Parathyroid adenoma (tissue), 2 donors: ENCODE results near the gene LARGE1.

Source experiments
- H2AFZ ChIP-seq: fragments of 300-600 bp; sonication (generic); one replicate; pipeline ENCODE4 v1.7.0; 2017; ENCODE audit warnings: antibody characterized with exemption, mild to moderate bottlenecking
- H3K27ac ChIP-seq: fragments of 300-600 bp; sonication (generic); one replicate; pipeline ENCODE4 v1.7.0; 2017
- H3K27me3 ChIP-seq: fragments of 300-600 bp; sonication (generic); one replicate; pipeline ENCODE4 v1.7.0; 2017; ENCODE audit warnings: low read length; ENCODE audit not compliant: control insufficient read depth, insufficient read depth
- H3K36me3 ChIP-seq: fragments of 300-600 bp; sonication (generic); one replicate; pipeline ENCODE4 v1.7.0; 2017; ENCODE audit warnings: low read length; ENCODE audit not compliant: control insufficient read depth, insufficient read depth
- H3K4me1 ChIP-seq: fragments of 300-600 bp; sonication (generic); one replicate; pipeline ENCODE4 v1.7.0; 2017; ENCODE audit warnings: control low read depth
- H3K4me2 ChIP-seq: fragments of 300-600 bp; sonication (generic); one replicate; pipeline ENCODE4 v1.7.0; 2017; ENCODE audit warnings: low read length
- H3K4me3 ChIP-seq: fragments of 300-600 bp; sonication (generic); one replicate; pipeline ENCODE4 v1.7.0; 2017; ENCODE audit warnings: low read depth, low read length
- H3K79me2 ChIP-seq: fragments of 300-600 bp; sonication (generic); one replicate; pipeline ENCODE4 v1.7.0; 2017; ENCODE audit warnings: control low read depth
- H3K9ac ChIP-seq: fragments of 300-600 bp; sonication (generic); one replicate; pipeline ENCODE4 v1.7.0; 2017; ENCODE audit warnings: mild to moderate bottlenecking
- H3K9me3 ChIP-seq: fragments of 300-600 bp; sonication (generic); one replicate; pipeline ENCODE4 v1.7.0; 2017; ENCODE audit warnings: low read length; ENCODE audit not compliant: control insufficient read depth
- TF ChIP-seq, protein P1 (sequence below): fragments of 300-600 bp; sonication (generic); IDR thresholded peaks from one replicate; pipeline ENCODE4 v1.7.0; 2017; ENCODE audit warnings: antibody characterized with exemption, mild to moderate bottlenecking
- donor health status: primary hyperparathyroidism.

LARGE1 gene

GRCh38 chr22:33544707-33545106, 375.6 kb downstream of the LARGE1 start:
- Histone ChIP-seq H3K27me3 (no peaks in the 10 kb centered on the region), H3K9ac (no peak overlapping the region), H3K4me2 (no peak overlapping the region), H3K79me2 (no peaks in the 10 kb centered on the region), H2AFZ (no peak overlapping the region), H3K9me3 (no peaks in the 10 kb centered on the region), H3K4me1 (no peaks in the 10 kb centered on the region), H3K27ac (no peak overlapping the region), H3K4me3 (no peak overlapping the region), H3K36me3 (no peaks in the 10 kb centered on the region)
- TF ChIP-seq, protein P1, sequence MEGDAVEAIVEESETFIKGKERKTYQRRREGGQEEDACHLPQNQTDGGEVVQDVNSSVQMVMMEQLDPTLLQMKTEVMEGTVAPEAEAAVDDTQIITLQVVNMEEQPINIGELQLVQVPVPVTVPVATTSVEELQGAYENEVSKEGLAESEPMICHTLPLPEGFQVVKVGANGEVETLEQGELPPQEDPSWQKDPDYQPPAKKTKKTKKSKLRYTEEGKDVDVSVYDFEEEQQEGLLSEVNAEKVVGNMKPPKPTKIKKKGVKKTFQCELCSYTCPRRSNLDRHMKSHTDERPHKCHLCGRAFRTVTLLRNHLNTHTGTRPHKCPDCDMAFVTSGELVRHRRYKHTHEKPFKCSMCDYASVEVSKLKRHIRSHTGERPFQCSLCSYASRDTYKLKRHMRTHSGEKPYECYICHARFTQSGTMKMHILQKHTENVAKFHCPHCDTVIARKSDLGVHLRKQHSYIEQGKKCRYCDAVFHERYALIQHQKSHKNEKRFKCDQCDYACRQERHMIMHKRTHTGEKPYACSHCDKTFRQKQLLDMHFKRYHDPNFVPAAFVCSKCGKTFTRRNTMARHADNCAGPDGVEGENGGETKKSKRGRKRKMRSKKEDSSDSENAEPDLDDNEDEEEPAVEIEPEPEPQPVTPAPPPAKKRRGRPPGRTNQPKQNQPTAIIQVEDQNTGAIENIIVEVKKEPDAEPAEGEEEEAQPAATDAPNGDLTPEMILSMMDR: no peak

GRCh38 chr22:33542722-33543121, 377.6 kb downstream of the LARGE1 start:
- Histone ChIP-seq H3K27ac (no peak overlapping the region), H3K4me1 (no peaks in the 10 kb centered on the region), H2AFZ (no peak overlapping the region), H3K79me2 (no peaks in the 10 kb centered on the region), H3K9me3 (no peaks in the 10 kb centered on the region), H3K27me3 (no peaks in the 10 kb centered on the region), H3K4me2 (no peak overlapping the region), H3K4me3 (no peak overlapping the region), H3K36me3 (no peaks in the 10 kb centered on the region), H3K9ac (no peak overlapping the region)
- TF ChIP-seq, protein P1: no peak

DNA sequence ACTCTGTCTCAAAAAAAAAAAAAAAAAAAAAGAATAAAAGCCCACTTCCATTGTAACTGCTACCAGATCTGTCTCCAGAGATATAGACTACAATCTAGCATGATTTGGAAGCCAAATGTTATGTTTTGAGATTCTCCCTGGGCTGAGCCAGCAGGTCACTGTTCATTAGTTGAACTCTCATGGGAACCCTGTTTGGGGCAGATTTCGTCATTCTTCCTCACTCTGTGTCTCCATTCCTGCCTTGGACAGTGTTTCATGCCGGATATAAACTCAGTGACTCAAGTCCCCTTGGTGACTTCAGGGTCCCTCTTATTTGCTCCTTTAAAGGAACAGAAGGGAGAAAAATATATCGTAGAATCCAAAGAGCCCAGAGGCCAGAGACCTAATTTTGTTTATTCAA, 378.1 kb downstream of the LARGE1 start:
- TF ChIP-seq, protein P1: no peak
- no peaks in the 10 kb centered on the region for H3K79me2 ChIP-seq
- H2AFZ ChIP-seq: no peak overlapping the region
- no peaks in the 10 kb centered on the region for H3K4me1 ChIP-seq
- no peaks in the 10 kb centered on the region for H3K36me3 ChIP-seq
- no peak overlapping the region for H3K4me3 ChIP-seq
- no peaks in the 10 kb centered on the region for H3K27me3 ChIP-seq
- H3K9me3 ChIP-seq: no peaks in the 10 kb centered on the region
- H3K4me2 ChIP-seq: no peak overlapping the region
- H3K27ac ChIP-seq: no peak overlapping the region
- H3K9ac ChIP-seq: no peak overlapping the region

DNA sequence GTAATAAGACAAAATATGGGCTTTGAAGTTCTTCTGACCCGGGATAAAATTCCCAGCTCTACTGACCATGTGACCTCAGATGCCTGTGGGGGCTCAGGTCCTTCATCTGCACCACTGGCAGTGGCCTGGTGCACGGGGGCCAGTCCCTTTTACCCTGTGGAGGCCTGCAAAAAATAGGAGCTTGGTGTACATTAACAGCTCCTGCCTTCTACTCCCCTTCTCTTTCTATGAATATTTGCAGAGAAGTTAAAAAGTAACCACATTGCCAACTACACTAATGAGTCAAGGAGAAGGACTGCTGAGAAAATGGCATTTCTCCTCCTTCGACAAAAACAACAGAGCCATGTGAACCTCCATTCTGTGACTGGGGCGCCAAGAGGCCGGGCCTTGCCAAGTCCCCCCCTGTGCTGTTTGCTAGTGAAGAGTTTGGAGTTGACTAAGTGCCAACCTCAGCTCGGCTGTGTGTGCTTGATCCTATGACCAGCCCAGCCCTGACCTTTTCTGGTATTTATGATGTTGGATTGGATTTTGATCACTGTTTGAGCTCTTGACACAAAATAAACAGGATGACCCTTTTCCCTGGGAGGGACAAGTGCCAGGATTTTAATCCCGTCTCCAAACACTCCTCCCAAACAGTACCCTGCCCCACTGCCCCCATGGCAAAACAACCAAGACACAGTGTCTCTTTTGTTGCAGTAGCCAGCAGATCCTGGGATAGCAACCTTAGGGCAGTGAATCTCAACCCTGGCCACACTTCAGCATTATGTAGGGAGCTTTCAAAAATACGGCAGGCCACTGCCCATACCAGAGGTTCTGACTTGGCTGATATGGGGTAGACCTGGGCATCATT, 380.1 kb downstream of the LARGE1 start:
- no peak overlapping the region for H2AFZ ChIP-seq
- H3K4me1 ChIP-seq: no peaks in the 10 kb centered on the region
- H3K9me3 ChIP-seq: no peaks in the 10 kb centered on the region
- H3K4me2 ChIP-seq: no peak overlapping the region
- H3K79me2 ChIP-seq: no peaks in the 10 kb centered on the region
- TF ChIP-seq, protein P1: no peak
- H3K4me3 ChIP-seq: no peak overlapping the region
- H3K27me3 ChIP-seq: no peaks in the 10 kb centered on the region
- no peak overlapping the region for H3K9ac ChIP-seq
- no peaks in the 10 kb centered on the region for H3K36me3 ChIP-seq
- no peak overlapping the region for H3K27ac ChIP-seq
